OCI-LY1 (cell line): ENCODE results near the gene LGALS12.

Experiments used
- H2AFZ ChIP-seq: fragments of 200-600 bp; sonication (generic), shearing (Covaris generic); 2 replicates; pipeline ENCODE4 v1.6.0; 2014; ENCODE audit warnings: antibody characterized with exemption, mild to moderate bottlenecking, low read length
- H3F3A ChIP-seq: fragments of 200-600 bp; sonication (generic), shearing (Covaris generic); 2 replicates; pipeline ENCODE4 v1.6.0; 2014; ENCODE audit warnings: mild to moderate bottlenecking, antibody characterized with exemption, low read length, moderate library complexity; ENCODE audit not compliant: insufficient read depth
- H3K27ac ChIP-seq: fragments of 200-600 bp; sonication (generic); 2 replicates; pipeline ENCODE4 v1.5.1; 2014; ENCODE audit warnings: low read length, mixed run types, mild to moderate bottlenecking, low read depth; ENCODE audit not compliant: poor library complexity, severe bottlenecking
- H3K27me3 ChIP-seq: fragments of 200-600 bp; sonication (generic); 2 replicates; pipeline ENCODE4 v1.6.0; 2014; ENCODE audit warnings: antibody characterized with exemption, mild to moderate bottlenecking, low read length, moderate library complexity; ENCODE audit not compliant: insufficient read depth
- H3K36me3 ChIP-seq: fragments of 200-600 bp; sonication (generic); 2 replicates; pipeline ENCODE4 v1.6.1; 2014; ENCODE audit warnings: mild to moderate bottlenecking, antibody characterized with exemption, low read length, moderate library complexity, mixed read lengths; ENCODE audit not compliant: insufficient read depth
- H3K4me1 ChIP-seq: fragments of 200-600 bp; sonication (generic); 2 replicates; pipeline ENCODE4 v1.5.1; 2014; ENCODE audit warnings: mild to moderate bottlenecking, low read length, moderate library complexity; ENCODE audit not compliant: insufficient read depth, severe bottlenecking
- H3K4me2 ChIP-seq: fragments of 200-600 bp; sonication (generic), shearing (Covaris generic); 2 replicates; pipeline ENCODE4 v1.6.1; 2014; ENCODE audit warnings: low read length
- H3K4me3 ChIP-seq: fragments of 200-600 bp; sonication (generic); 2 replicates; pipeline ENCODE4 v1.5.1; 2014; ENCODE audit warnings: low read length, low read depth, mild to moderate bottlenecking, mixed read lengths; ENCODE audit not compliant: poor library complexity, severe bottlenecking
- H3K79me2 ChIP-seq: fragments of 200-600 bp; shearing (Covaris generic); 2 replicates; pipeline ENCODE4 v1.6.1; 2016; ENCODE audit warnings: mixed run types, low read length, mixed read lengths; ENCODE audit not compliant: insufficient read depth
- H3K9ac ChIP-seq: fragments of 200-600 bp; sonication (generic), shearing (Covaris generic); 2 replicates; pipeline ENCODE4 v1.6.1; 2014; ENCODE audit warnings: mild to moderate bottlenecking, low read length, mixed read lengths
- H3K9me2 ChIP-seq: fragments of 200-600 bp; sonication (generic), shearing (Covaris generic); 2 replicates; pipeline ENCODE4 v1.6.1; 2014; ENCODE audit warnings: low read depth, mild to moderate bottlenecking, low read length, mixed read lengths
- H3K9me3 ChIP-seq: fragments of 200-600 bp; shearing (Covaris generic); 2 replicates; pipeline ENCODE4 v1.6.1; 2014; ENCODE audit warnings: low read length, mixed read lengths
- H4K20me1 ChIP-seq: fragments of 200-600 bp; sonication (generic), shearing (Covaris generic); 2 replicates; pipeline ENCODE4 v1.6.0; 2016; ENCODE audit warnings: mild to moderate bottlenecking, low read length; ENCODE audit not compliant: insufficient read depth
- EZH2 ChIP-seq: fragments of 200-600 bp; sonication (generic), shearing (Covaris generic); IDR thresholded peaks from 2 replicates; pipeline ENCODE4 v1.8.0; 2017; ENCODE audit warnings: borderline replicate concordance, mixed run types, mild to moderate bottlenecking, antibody characterized with exemption, low read length, moderate library complexity, mixed read lengths
- TF ChIP-seq, protein P1 (sequence below): fragments of 200-600 bp; sonication (generic), shearing (Covaris generic); IDR thresholded peaks from 2 replicates; pipeline ENCODE4 v1.5.1; 2017; ENCODE audit warnings: mild to moderate bottlenecking, antibody characterized with exemption, low read length, moderate library complexity, mixed read lengths

The LGALS12 gene

DNA sequence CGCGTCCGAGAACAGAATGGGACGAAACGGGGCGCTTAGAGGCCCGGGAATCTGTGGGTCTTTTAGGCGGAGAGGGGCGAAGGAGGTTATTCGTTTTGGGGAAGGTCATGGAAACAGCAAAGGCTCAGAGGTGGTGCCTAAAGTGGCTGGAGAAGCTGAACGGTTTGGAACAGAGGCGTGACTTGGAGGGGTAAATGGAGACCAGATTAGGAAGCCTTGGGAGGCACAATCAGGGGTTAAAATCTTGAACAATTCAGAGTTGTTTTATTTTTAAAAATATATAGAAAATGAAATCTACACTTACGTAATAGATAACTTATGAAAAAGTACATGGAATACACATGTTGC lies 14.7 kb upstream of the LGALS12 start:
- Histone ChIP-seq H3F3A (no peaks in the 10 kb centered on the region), H3K79me2 (no peaks in the 10 kb centered on the region), H3K27me3 (no peaks in the 10 kb centered on the region), H2AFZ (no peak overlapping the region), H4K20me1 (no peaks in the 10 kb centered on the region), H3K4me2 (no peak overlapping the region), H3K4me1 (no peaks in the 10 kb centered on the region), H3K27ac (no peak overlapping the region), H3K36me3 (no peaks in the 10 kb centered on the region), H3K9ac (no peak overlapping the region), H3K9me3 (no peaks in the 10 kb centered on the region), H3K9me2 (no peaks in the 10 kb centered on the region), H3K4me3 (no peak overlapping the region)
- TF ChIP-seq EZH2, result no peak
- TF ChIP-seq, protein P1, sequence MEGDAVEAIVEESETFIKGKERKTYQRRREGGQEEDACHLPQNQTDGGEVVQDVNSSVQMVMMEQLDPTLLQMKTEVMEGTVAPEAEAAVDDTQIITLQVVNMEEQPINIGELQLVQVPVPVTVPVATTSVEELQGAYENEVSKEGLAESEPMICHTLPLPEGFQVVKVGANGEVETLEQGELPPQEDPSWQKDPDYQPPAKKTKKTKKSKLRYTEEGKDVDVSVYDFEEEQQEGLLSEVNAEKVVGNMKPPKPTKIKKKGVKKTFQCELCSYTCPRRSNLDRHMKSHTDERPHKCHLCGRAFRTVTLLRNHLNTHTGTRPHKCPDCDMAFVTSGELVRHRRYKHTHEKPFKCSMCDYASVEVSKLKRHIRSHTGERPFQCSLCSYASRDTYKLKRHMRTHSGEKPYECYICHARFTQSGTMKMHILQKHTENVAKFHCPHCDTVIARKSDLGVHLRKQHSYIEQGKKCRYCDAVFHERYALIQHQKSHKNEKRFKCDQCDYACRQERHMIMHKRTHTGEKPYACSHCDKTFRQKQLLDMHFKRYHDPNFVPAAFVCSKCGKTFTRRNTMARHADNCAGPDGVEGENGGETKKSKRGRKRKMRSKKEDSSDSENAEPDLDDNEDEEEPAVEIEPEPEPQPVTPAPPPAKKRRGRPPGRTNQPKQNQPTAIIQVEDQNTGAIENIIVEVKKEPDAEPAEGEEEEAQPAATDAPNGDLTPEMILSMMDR, result no peak

DNA sequence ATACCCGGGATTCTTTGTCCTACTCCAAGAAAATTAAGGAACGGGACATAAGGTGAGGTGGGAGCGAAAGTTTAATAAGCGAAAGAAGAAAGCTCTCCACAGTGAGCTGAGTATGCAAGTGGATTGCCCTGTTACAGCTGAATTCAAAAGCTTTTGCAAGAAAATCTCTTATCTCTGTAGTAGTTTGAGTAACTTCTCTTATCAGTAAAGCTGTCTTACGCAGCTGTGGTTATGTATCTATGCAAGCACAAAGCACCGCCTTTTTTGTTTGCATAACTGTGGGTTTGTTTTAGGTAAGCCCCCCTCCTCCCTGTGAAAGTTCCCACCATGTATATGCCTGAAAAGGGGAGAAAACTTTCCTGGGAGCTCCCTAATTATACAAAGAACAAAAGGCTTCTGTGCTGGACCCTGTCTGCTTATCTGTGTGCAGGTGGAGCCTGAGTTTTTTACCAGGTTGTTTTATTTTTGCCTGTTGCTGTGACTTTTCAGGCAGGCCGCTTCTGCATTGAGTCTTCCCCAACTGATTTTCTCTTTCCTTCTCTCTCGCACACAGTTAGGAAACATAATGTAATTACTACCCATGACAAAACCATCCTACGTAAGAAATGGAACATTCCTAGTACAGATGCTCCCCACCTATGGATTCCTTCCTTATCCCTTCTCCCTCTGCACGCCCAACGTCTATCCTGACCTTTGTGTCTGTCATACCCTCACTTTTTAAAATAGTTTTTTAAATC lies 14.1 kb upstream of the LGALS12 start:
- H3K4me3 ChIP-seq, result no peak overlapping the region
- no peaks in the 10 kb centered on the region for H4K20me1 ChIP-seq
- no peaks in the 10 kb centered on the region for H3K36me3 ChIP-seq
- no peak overlapping the region for H3K9ac ChIP-seq
- no peak overlapping the region for H3K27ac ChIP-seq
- no peaks in the 10 kb centered on the region for H3K9me3 ChIP-seq
- H3K4me2 ChIP-seq, result no peak overlapping the region
- TF ChIP-seq, protein P1, result no peak
- TF ChIP-seq EZH2, result no peak
- H3K9me2 ChIP-seq, result no peaks in the 10 kb centered on the region
- no peaks in the 10 kb centered on the region for H3K4me1 ChIP-seq
- no peaks in the 10 kb centered on the region for H3K79me2 ChIP-seq
- H2AFZ ChIP-seq, result no peak overlapping the region
- no peaks in the 10 kb centered on the region for H3F3A ChIP-seq
- no peaks in the 10 kb centered on the region for H3K27me3 ChIP-seq

DNA sequence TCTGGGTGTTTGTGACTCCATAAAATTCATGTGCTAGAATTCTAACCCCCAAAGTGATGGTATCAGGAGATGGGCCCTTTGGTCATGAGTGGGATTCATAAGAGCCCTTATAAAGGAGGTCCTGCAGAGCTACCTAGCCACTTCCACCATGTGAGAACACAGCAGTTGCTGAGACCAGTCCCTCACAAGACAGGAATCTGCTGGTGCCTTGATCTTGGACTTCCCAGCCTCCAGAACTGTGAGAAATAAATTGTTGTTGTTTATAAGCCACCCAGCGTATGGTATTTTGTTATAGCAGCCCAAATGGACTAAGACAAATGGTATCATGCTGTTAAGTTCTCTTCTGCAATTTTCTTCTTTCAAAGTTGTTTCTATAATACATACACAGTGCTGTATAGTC lies 13.4 kb upstream of the LGALS12 start:
- Histone ChIP-seq H3F3A (no peaks in the 10 kb centered on the region), H3K4me2 (no peak overlapping the region), H3K79me2 (no peaks in the 10 kb centered on the region), H3K4me1 (no peaks in the 10 kb centered on the region), H3K36me3 (no peaks in the 10 kb centered on the region), H4K20me1 (no peaks in the 10 kb centered on the region), H3K27me3 (no peaks in the 10 kb centered on the region), H3K9me3 (no peaks in the 10 kb centered on the region), H3K9me2 (no peaks in the 10 kb centered on the region), H3K9ac (no peak overlapping the region), H3K27ac (no peak overlapping the region), H3K4me3 (no peak overlapping the region), H2AFZ (no peak overlapping the region)
- no peak for TF ChIP-seq EZH2
- TF ChIP-seq, protein P1, result no peak
